ENCODE data around the gene LRWD1.
"Not testable (repeated sequence)": the region's sequence is repeated elsewhere in the genome, so short reads cannot be mapped to it uniquely, and the experiment has no call there.

LRWD1 gene

GRCh38 chr7:102503141-102503540 is 38.4 kb downstream of the LRWD1 start:
- not testable (repeated sequence) for DNase-seq

- not testable (repeated sequence) for DNase-seq
These were observed 40.8 kb downstream of the LRWD1 start for GRCh38 chr7:102505298-102506185.

- not testable (repeated sequence) for DNase-seq
These were observed 42.8 kb downstream of the LRWD1 start for GRCh38 chr7:102507410-102508088.

GRCh38 chr7:102510575-102510974 is 45.8 kb downstream of the LRWD1 start:
- DNase-seq = not testable (repeated sequence)

- not testable (repeated sequence) for DNase-seq
These were observed 47.2 kb downstream of the LRWD1 start for GRCh38 chr7:102511860-102512522.

GRCh38 chr7:102512642-102513221 is 47.9 kb downstream of the LRWD1 start:
- DNase-seq = not testable (repeated sequence)

GRCh38 chr7:102514881-102515721 is 50.3 kb downstream of the LRWD1 start:
- DNase-seq = not testable (repeated sequence)

GRCh38 chr7:102515889-102516288 is 51.1 kb downstream of the LRWD1 start:
- DNase-seq = not testable (repeated sequence)

GRCh38 chr7:102516951-102517350 is 52.2 kb downstream of the LRWD1 start:
- DNase-seq = not testable (repeated sequence)

- not testable (repeated sequence) for DNase-seq
These were observed 52.9 kb downstream of the LRWD1 start, which contains the start of gene RASA4B for GRCh38 chr7:102517550-102518147. Gene RASA4B (minus strand): TSS chr7:102517777. CDS start chr7:102517710, 67 bp downstream.

GRCh38 chr7:102520797-102521196 is 56.0 kb downstream of the LRWD1 start:
- not testable (repeated sequence) for DNase-seq

Data from NCI-H1694 (cell line).